H1 (cell line): ENCODE results near the gene ADGRB2. TPM values are rescaled to one million over a fixed set of nuclear protein-coding genes. Genes with fewer than 3 reads are reported as not detected.

Experiments used
- CHD7 ChIP-seq: fragments of 300-600 bp; sonication (generic); IDR thresholded peaks from 2 replicates; pipeline ENCODE4 v1.7.1; 2012; ENCODE audit warnings: low read length, moderate library complexity, mild to moderate bottlenecking, inconsistent platforms; ENCODE audit not compliant: insufficient replicate concordance
- SP4 ChIP-seq: IDR thresholded peaks from 2 replicates; pipeline ENCODE4 v1.6.1; 2012; ENCODE audit warnings: low read length, inconsistent platforms
- TAF1 ChIP-seq: IDR thresholded peaks from 2 replicates; pipeline ENCODE4 v1.6.1; 2011; ENCODE audit warnings: mild to moderate bottlenecking, low read depth, low read length
- polyA plus RNA-seq, 7 experiments: library from polyadenylated mRNA; depleted of rRNA in 3 of 7; stranded (reverse) in 5 of 7; unstranded in 2 of 7; fragments of >200 nt in 5 of 7; fragments of 200-250 nt in 2 of 7; gene quantifications; 1 replicate in 5 of 7; 2 replicates in 1 of 7; 4 replicates in 1 of 7; pipeline versions ENCODE4 v1.2.1 to v1.2.3, GENCODE V29; 2011 to 2013; ENCODE audit warnings: missing spikeins in 2 of 7, mixed read lengths in 2 of 7
- total RNA-seq: library from RNA; stranded (reverse); fragmentation: NEBNext Ultra II Directional; extraction: Animal tissue kit (Norgen Biotek cat#: 25700); gene quantifications from 2 replicates; pipeline ENCODE4 v1.2.1, GENCODE V29; 2021

Gene ADGRB2
- total and polyA plus RNA-seq, 2 of the 8 experiments (the other 6 are each of a cell fraction or from before 2014, with no cell fraction given), result 15.6 to 26.2 TPM

- TF ChIP-seq CHD7, result no peak
- TF ChIP-seq TAF1, result no peak
- TF ChIP-seq SP4, result no peak
These were observed 30.5 kb downstream of the ADGRB2 start (continued) for GRCh38 chr1:31733389-31734219.
